OCI-LY7 (cell line): ENCODE results near the gene PLXNA1.

Experiments
- EZH2phosphoT487 ChIP-seq: fragments of 200-600 bp; sonication (generic); IDR thresholded peaks from 2 replicates; pipeline ENCODE4 v1.6.1; 2018; ENCODE audit warnings: low read depth, borderline replicate concordance, mild to moderate bottlenecking, mixed run types, antibody characterized with exemption, low read length, moderate library complexity, mixed read lengths
- TF ChIP-seq, protein P1 (sequence below): fragments of 200-600 bp; sonication (generic); conservative IDR thresholded peaks from 2 replicates; pipeline ENCODE4 v1.5.1; 2014; ENCODE audit warnings: mild to moderate bottlenecking, antibody characterized with exemption, low read length, moderate library complexity, mixed read lengths

DNA sequence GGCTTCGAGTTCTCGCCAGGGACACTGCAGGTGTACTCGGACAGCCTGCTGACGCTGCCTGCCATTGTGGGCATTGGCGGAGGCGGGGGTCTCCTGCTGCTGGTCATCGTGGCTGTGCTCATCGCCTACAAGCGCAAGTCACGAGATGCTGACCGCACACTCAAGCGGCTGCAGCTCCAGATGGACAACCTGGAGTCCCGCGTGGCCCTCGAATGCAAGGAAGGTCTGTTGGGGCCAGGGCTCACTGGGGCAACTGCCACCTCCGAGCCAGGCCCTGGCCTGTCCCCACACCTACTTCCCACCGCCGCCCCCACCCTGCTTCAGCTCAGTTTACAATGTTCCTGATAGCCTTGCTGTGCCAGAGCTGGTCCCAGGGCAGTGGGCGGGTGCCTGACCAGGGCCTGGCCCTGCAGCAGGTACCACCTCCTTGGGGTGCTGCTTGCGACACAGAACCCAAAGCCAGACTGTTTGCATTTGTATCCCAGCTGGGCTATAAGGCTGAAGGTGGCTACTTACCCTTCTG lies 35.5 kb downstream of the PLXNA1 start:
- TF ChIP-seq, protein P1, sequence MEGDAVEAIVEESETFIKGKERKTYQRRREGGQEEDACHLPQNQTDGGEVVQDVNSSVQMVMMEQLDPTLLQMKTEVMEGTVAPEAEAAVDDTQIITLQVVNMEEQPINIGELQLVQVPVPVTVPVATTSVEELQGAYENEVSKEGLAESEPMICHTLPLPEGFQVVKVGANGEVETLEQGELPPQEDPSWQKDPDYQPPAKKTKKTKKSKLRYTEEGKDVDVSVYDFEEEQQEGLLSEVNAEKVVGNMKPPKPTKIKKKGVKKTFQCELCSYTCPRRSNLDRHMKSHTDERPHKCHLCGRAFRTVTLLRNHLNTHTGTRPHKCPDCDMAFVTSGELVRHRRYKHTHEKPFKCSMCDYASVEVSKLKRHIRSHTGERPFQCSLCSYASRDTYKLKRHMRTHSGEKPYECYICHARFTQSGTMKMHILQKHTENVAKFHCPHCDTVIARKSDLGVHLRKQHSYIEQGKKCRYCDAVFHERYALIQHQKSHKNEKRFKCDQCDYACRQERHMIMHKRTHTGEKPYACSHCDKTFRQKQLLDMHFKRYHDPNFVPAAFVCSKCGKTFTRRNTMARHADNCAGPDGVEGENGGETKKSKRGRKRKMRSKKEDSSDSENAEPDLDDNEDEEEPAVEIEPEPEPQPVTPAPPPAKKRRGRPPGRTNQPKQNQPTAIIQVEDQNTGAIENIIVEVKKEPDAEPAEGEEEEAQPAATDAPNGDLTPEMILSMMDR = no peak
- no peak for TF ChIP-seq EZH2phosphoT487
